Measurements from ENCODE around the gene ADGRL4. TPM values are rescaled to one million over a fixed set of nuclear protein-coding genes. Genes with fewer than 3 reads are reported as not detected.

Gene ADGRL4
- total and polyA plus RNA-seq, 2 of the 13 experiments (the other 11 are each of a cell fraction or from before 2014, with no cell fraction given): not detected

DNA sequence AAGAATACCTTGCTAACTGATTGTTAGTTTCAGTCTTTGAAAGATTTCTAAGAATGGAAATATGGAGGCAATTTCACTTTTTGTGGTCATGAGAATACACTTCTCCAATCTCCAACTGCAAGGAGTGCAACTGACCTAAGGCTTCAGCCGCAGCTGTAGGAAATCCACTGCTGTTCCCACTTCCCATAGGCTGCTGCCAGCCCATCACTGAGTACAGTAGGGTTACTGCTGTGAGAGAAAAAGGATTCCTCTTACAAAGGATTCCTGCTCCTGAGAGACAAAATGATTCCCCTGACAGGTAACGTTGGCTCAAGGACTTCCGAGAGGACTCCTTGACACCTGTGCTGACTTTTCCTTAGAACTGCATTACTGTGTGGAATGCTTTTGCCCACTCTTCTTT lies 87.4 kb downstream of the ADGRL4 start:
- peaks cover 63% of the 10 kb centered on the region for H3K9me3 ChIP-seq (ENCODE audit: low read length)
- no peak for TF ChIP-seq ZNF546 (CRISPR knock-in tag; conservative IDR thresholded peaks at IDR 0.05)
- no peak for TF ChIP-seq ZNF264 (CRISPR knock-in tag; IDR thresholded peaks at IDR 0.05)
- TF ChIP-seq RFXAP (CRISPR knock-in tag; IDR thresholded peaks at IDR 0.05; ENCODE audit: borderline replicate concordance): no peak
- no peak for TF ChIP-seq TEAD3 (CRISPR knock-in tag; optimal IDR thresholded peaks at IDR 0.05; ENCODE audit: borderline replicate concordance)
- no peak for TF ChIP-seq ZNF574 (CRISPR knock-in tag; IDR thresholded peaks at IDR 0.05)
- no peak for TF ChIP-seq ZNF337 (CRISPR knock-in tag; IDR thresholded peaks at IDR 0.05; ENCODE audit: borderline replicate concordance, low read depth)
- TF ChIP-seq THAP8 (CRISPR knock-in tag; IDR thresholded peaks at IDR 0.05; ENCODE audit: borderline replicate concordance): no peak
- TF ChIP-seq ZNF44 (CRISPR knock-in tag; IDR thresholded peaks at IDR 0.05): no peak
- TF ChIP-seq DZIP1 (CRISPR knock-in tag; IDR thresholded peaks at IDR 0.05): no peak
- TF ChIP-seq LRRFIP1 (CRISPR knock-in tag; conservative IDR thresholded peaks at IDR 0.05): no peak
- TF ChIP-seq NCOR1 (IDR thresholded peaks at IDR 0.05; ENCODE audit: borderline replicate concordance, low read length): no peak
- POLR2A ChIA-PET: no interaction called here
- in situ Hi-C loops (cut with HindIII; ENCODE audit: extremely low pct_ligation_motif_present, low pct_unique_long_range_greater_than_20kb) (no loop called here), intact Hi-C loops (cut with micrococcal nuclease; ENCODE audit: unreplicated experiment) (no loop called here)
- no peaks in the 10 kb centered on the region for H3K4me1 ChIP-seq (ENCODE audit: insufficient read depth, low read length)
- H3K4me3 ChIP-seq (replicated peaks in 1 of 3; ENCODE audit: insufficient read depth in 1 of 3, low read depth in 2 of 3, low read length in 3 of 3): no peak overlapping the region
- H2AFZ ChIP-seq (ENCODE audit: low read length): no peak overlapping the region
- H3K36me3 ChIP-seq (replicated peaks in 1 of 2; ENCODE audit: control insufficient read depth in 1 of 2, insufficient read depth in 2 of 2, low read length in 2 of 2): no peaks in the 10 kb centered on the region
- H3K27me3 ChIP-seq (ENCODE audit: control insufficient read depth in 1 of 2, insufficient read depth in 2 of 2, low read length in 2 of 2): no peaks in the 10 kb centered on the region
- no peak overlapping the region for H3K9ac ChIP-seq (ENCODE audit: insufficient read depth, low read depth, low read length)
- 4% methylated on average over 3 of the region's 3 CpGs for WGBS (ENCODE audit: low lambda C conversion rate)
- no peak overlapping the region for H3K4me2 ChIP-seq (ENCODE audit: low read depth, low read length)
- BruUV-seq (replicated peaks): no TSS peak
- DNase-seq (ENCODE audit: low spot score) (no peak), ATAC-seq (no peak), FAIRE-seq (no peak)
- CTCF ChIA-PET (ENCODE audit: low intra/inter-chr PET ratio, low total read pairs): no interaction called here
- H4K20me1 ChIP-seq (ENCODE audit: insufficient read depth, low read length): no peaks in the 10 kb centered on the region
- H3K27ac ChIP-seq (ENCODE audit: extremely low read length, insufficient read depth, low read length): no peak overlapping the region
- no peaks in the 10 kb centered on the region for H3K79me2 ChIP-seq (ENCODE audit: insufficient read depth, low read length)
